Measurements from ENCODE around the gene IL12RB1. TPM values are rescaled to one million over a fixed set of nuclear protein-coding genes. Genes with fewer than 3 reads are reported as not detected.

Gene IL12RB1
- total and polyA plus RNA-seq, 7 experiments from 2014 or later, result 17.6 to 110 (median 24.1) TPM

DNA sequence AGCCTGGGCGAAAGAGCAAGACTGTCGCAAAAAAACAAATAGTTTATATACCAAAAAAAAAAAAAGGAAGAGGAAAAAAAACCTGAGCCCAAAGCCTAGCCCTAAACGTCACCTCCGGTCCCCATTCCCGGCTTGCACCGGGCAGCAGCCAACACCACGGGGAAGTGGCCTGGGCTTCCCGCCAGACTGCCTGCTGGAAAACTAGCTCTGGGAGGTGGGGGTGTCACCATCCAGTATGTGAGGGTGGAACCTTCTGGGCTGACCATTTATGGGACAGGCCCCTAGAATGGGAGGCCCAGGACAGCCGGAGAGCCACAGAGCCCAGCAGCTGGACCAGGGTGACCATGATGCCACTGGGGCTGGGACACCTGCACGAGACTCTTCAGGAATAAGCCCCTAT, 37.3 kb downstream of the IL12RB1 start:
- H3K4me3 Mint-ChIP-seq, result no peak overlapping the region
- intact Hi-C loops (cut with micrococcal nuclease), result no loop called here
- H3K27ac Mint-ChIP-seq, result peak overlapping the region in 2 of 9 donors; percentile 51 to 97
- DNase-seq (no peak), ATAC-seq (no peak)
- H3K9me3 Mint-ChIP-seq, result peaks cover 0 to 2% (median 0%) of the 10 kb centered on the region in 11 donors
- H3K36me3 Mint-ChIP-seq, result peaks cover 0 to 18% (median 0%) of the 10 kb centered on the region in 5 donors
- Histone ChIP-seq H3K27ac (ENCODE audit: low read depth, low read length) (no peak overlapping the region), H3K27me3 (ENCODE audit: control insufficient read depth in 2 of 2, insufficient read depth in 2 of 2, low read length in 2 of 2) (no peaks in the 10 kb centered on the region), H3K4me3 (ENCODE audit: low read length) (no peak overlapping the region), H3K9me3 (ENCODE audit: control insufficient read depth in 2 of 3, low read length in 3 of 3) (no peaks in the 10 kb centered on the region), H3K36me3 (ENCODE audit: control insufficient read depth in 2 of 3, insufficient read depth in 3 of 3, low read length in 3 of 3) (no peaks in the 10 kb centered on the region), H3K4me1 (ENCODE audit: control insufficient read depth in 2 of 2, insufficient read depth in 2 of 2, low read length in 2 of 2) (peaks cover 12 to 13% of the 10 kb centered on the region in 2 donors)
- peaks cover 31 to 60% (median 51%) of the 10 kb centered on the region in 7 donors for H3K4me1 Mint-ChIP-seq
- POLR2A ChIA-PET, result interaction anchor here (0.6 to 45.2 kb wide), 2 partner anchors 30 to 41 kb away, joined by 4 to 961 read pairs; partner anchors contain the start of gene ARRDC2
- H3K27me3 Mint-ChIP-seq, result no peaks in the 10 kb centered on the region
- CTCF ChIA-PET, result no interaction called here

DNA sequence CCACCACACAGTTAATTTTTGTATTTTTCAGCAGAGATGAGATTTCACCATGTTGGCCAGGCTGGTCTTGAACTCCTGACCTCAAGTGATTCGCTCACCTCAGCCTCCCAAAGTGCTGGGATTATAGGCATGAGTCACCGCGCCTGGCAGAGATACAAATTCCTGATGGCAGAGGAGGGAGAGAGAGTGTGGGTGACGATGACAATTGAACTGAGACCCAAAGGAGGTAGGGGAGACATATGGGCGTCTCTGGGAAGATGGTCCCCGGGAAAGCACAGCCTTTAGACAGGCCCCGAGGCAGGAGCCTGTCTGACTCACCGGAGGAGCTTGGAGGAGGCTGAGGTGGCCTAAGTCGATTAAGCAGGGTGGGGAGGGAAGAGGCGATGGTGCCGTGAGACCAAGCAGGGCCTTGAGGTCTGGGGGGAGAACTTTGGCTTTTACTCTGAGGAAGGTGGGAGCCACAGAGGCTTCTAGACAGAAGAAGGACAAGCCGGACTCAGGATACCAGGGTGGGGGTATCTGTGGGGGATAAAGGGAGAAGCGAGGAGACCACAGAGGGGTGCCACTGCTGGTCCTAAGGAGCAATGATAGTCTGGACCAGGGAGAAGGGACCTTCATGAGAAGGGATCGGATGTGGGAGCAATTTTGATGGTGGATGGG, 40.5 kb downstream of the IL12RB1 start:
- intact Hi-C loops (cut with micrococcal nuclease), result no loop called here
- no peaks in the 10 kb centered on the region for H3K36me3 ChIP-seq (ENCODE audit: control insufficient read depth in 2 of 3, insufficient read depth in 3 of 3, low read length in 3 of 3)
- ChIA-PET POLR2A (interaction anchor here (0.6 to 45.2 kb wide), 2 partner anchors 27 to 105 kb away, joined by 4 to 961 read pairs; partner anchors contain the start of gene ARRDC2), CTCF (interaction anchor here (0.7 to 3.2 kb wide), 4 partner anchors 12 to 134 kb away, joined by 4 to 13 read pairs (median 9); no protein-coding TSS in a partner anchor)
- H3K36me3 Mint-ChIP-seq, result peaks cover 0 to 27% (median 0%) of the 10 kb centered on the region in 5 donors
- H3K4me1 ChIP-seq (ENCODE audit: control insufficient read depth in 2 of 2, insufficient read depth in 2 of 2, low read length in 2 of 2), result peaks cover 12 to 33% of the 10 kb centered on the region in 2 donors
- no peaks in the 10 kb centered on the region for H3K9me3 ChIP-seq (ENCODE audit: control insufficient read depth in 2 of 3, low read length in 3 of 3)
- peak overlapping the region; percentile 76 for H3K27ac ChIP-seq (ENCODE audit: low read depth, low read length)
- no peaks in the 10 kb centered on the region for H3K27me3 ChIP-seq (ENCODE audit: control insufficient read depth in 2 of 2, insufficient read depth in 2 of 2, low read length in 2 of 2)
- peak overlapping the region in 3 of 10 donors; percentile 72 to 90 (median 87) for H3K4me3 Mint-ChIP-seq
- ATAC-seq (no peak), DNase-seq (no peak)
- H3K27ac Mint-ChIP-seq, result peak overlapping the region; percentile 78 to 98 (median 95)
- no peak overlapping the region for H3K4me3 ChIP-seq (ENCODE audit: low read length)
- peaks cover 47 to 68% (median 64%) of the 10 kb centered on the region in 7 donors for H3K4me1 Mint-ChIP-seq
- peaks cover 0 to 4% (median 0%) of the 10 kb centered on the region in 5 donors for H3K27me3 Mint-ChIP-seq
- H3K9me3 Mint-ChIP-seq, result peaks cover 0 to 2% (median 0%) of the 10 kb centered on the region in 11 donors

DNA sequence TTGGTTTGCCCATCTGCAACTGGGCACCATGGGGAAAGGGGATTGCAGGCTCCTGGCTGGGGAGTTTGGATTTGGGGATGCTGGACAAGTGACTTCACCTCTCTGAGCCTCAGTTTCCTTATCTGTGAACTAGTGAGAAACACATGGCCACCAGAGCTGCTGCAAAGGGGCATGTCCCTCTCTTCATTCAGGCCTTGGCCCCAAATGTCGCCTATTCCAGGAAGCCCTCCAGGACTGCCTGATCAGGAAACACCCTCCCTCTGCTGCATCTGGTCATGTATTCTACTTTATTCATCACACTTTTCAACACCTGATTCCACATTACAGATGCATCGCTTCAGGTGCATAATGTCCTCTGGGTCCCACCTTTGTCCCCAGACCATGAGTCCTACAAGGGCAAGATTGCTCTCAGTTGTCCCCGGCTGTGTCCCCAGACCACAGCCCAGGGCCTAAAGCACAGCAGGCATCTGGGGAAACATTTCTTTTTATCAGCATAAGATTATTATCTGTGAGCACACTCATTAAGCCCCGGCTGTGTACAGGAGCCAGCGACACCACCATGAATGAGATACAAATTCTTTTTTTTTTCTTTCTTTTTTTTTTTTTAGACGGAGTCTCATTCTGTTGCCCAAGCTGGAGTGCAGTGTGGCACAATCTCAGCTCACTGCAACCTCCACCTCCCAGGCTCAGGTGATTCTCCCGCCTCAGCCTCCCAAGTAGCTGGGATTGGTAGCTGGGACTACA, 41.3 kb downstream of the IL12RB1 start:
- Mint-ChIP-seq H3K9me3 (peaks cover 0 to 5% (median 0%) of the 10 kb centered on the region in 11 donors), H3K36me3 (peaks cover 0 to 30% (median 0%) of the 10 kb centered on the region in 5 donors), H3K27ac (peak overlapping the region; percentile 81 to 98 (median 95)), H3K4me3 (peak overlapping the region; percentile 66 to 90 (median 86)), H3K27me3 (peaks cover 0 to 7% (median 0%) of the 10 kb centered on the region in 5 donors), H3K4me1 (peaks cover 41 to 67% (median 61%) of the 10 kb centered on the region in 7 donors)
- ATAC-seq, result no peak
- Histone ChIP-seq H3K36me3 (ENCODE audit: control insufficient read depth in 2 of 3, insufficient read depth in 3 of 3, low read length in 3 of 3) (no peaks in the 10 kb centered on the region), H3K9me3 (ENCODE audit: control insufficient read depth in 2 of 3, low read length in 3 of 3) (no peaks in the 10 kb centered on the region), H3K27me3 (ENCODE audit: control insufficient read depth in 2 of 2, insufficient read depth in 2 of 2, low read length in 2 of 2) (no peaks in the 10 kb centered on the region), H3K4me3 (ENCODE audit: low read length) (peak overlapping the region; percentile 79), H3K27ac (ENCODE audit: low read depth, low read length) (peak overlapping the region; percentile 76), H3K4me1 (ENCODE audit: control insufficient read depth in 2 of 2, insufficient read depth in 2 of 2, low read length in 2 of 2) (peaks cover 12 to 33% of the 10 kb centered on the region in 2 donors)
- intact Hi-C loops (cut with micrococcal nuclease), result loop anchor here (1.0 to 2.0 kb wide), 7 partner anchors 13 to 41 kb away; partner anchors contain the start of genes ARRDC2 (in 1 of the 2) and IL12RB1 (in 1 of the 2)
- POLR2A ChIA-PET, result interaction anchor here (0.6 to 45.2 kb wide), 10 partner anchors 10 to 263 kb away, joined by 3 to 961 read pairs (median 4); partner anchors contain the start of genes ARRDC2, JUND and MAST3
- no peak for DNase-seq
- CTCF ChIA-PET, result interaction anchor here (0.6 to 3.2 kb wide), 10 partner anchors 8 to 133 kb away, joined by 3 to 13 read pairs (median 4); no protein-coding TSS in a partner anchor

GRCh38 chr19:18044825-18045304, 41.9 kb downstream of the IL12RB1 start:
- peak overlapping the region; percentile 76 for H3K27ac ChIP-seq (ENCODE audit: low read depth, low read length)
- POLR2A ChIA-PET, result interaction anchor here (0.6 to 45.2 kb wide), 12 partner anchors 10 to 262 kb away, joined by 3 to 961 read pairs (median 4); partner anchors contain the start of genes ARRDC2, JUND and MAST3

GRCh38 chr19:18043676-18044075, 43.1 kb downstream of the IL12RB1 start:
- H3K27me3 ChIP-seq (ENCODE audit: control insufficient read depth in 2 of 2, insufficient read depth in 2 of 2, low read length in 2 of 2), result no peaks in the 10 kb centered on the region
- peaks cover 34 to 59% (median 52%) of the 10 kb centered on the region in 7 donors for H3K4me1 Mint-ChIP-seq

More at GRCh38 chr19:18044825-18045304, 41.9 kb downstream of the IL12RB1 start:
- H3K36me3 ChIP-seq (ENCODE audit: control insufficient read depth in 2 of 3, insufficient read depth in 3 of 3, low read length in 3 of 3), result no peaks in the 10 kb centered on the region
- peaks cover 12 to 31% of the 10 kb centered on the region in 2 donors for H3K4me1 ChIP-seq (ENCODE audit: control insufficient read depth in 2 of 2, insufficient read depth in 2 of 2, low read length in 2 of 2)
- peak; percentile 51 to 87 (median 78) for DNase-seq
- CTCF ChIA-PET, result interaction anchor here (0.6 to 3.2 kb wide), 8 partner anchors 8 to 38 kb away, joined by 3 to 13 read pairs (median 4); no protein-coding TSS in a partner anchor
- H3K4me1 Mint-ChIP-seq, result peaks cover 35 to 60% (median 55%) of the 10 kb centered on the region in 7 donors
- no peaks in the 10 kb centered on the region for H3K27me3 ChIP-seq (ENCODE audit: control insufficient read depth in 2 of 2, insufficient read depth in 2 of 2, low read length in 2 of 2)
- H3K9me3 Mint-ChIP-seq, result peaks cover 0 to 5% (median 0%) of the 10 kb centered on the region in 11 donors
- H3K4me3 ChIP-seq (ENCODE audit: low read length), result peak overlapping the region; percentile 79
- peak overlapping the region; percentile 81 to 98 (median 95) for H3K27ac Mint-ChIP-seq
- H3K36me3 Mint-ChIP-seq, result peaks cover 0 to 32% (median 0%) of the 10 kb centered on the region in 5 donors
- peaks cover 0 to 10% (median 0%) of the 10 kb centered on the region in 5 donors for H3K27me3 Mint-ChIP-seq
- peak; percentile 97 for ATAC-seq
- intact Hi-C loops (cut with micrococcal nuclease), result loop anchor here (1.0 to 2.0 kb wide), 7 partner anchors 13 to 42 kb away; partner anchors contain the start of genes ARRDC2 (in 1 of the 2) and IL12RB1 (in 1 of the 2)
- peak overlapping the region; percentile 66 to 90 (median 86) for H3K4me3 Mint-ChIP-seq
- H3K9me3 ChIP-seq (ENCODE audit: control insufficient read depth in 2 of 3, low read length in 3 of 3), result no peaks in the 10 kb centered on the region

More at GRCh38 chr19:18043676-18044075, 43.1 kb downstream of the IL12RB1 start:
- ATAC-seq (no peak), DNase-seq (no peak)
- H3K9me3 ChIP-seq (ENCODE audit: control insufficient read depth in 2 of 3, low read length in 3 of 3), result no peaks in the 10 kb centered on the region
- H3K4me1 ChIP-seq (ENCODE audit: control insufficient read depth in 2 of 2, insufficient read depth in 2 of 2, low read length in 2 of 2), result peaks cover 12 to 31% of the 10 kb centered on the region in 2 donors
- peaks cover 0 to 5% (median 0%) of the 10 kb centered on the region in 11 donors for H3K9me3 Mint-ChIP-seq
- no peak overlapping the region for H3K4me3 ChIP-seq (ENCODE audit: low read length)
- no peaks in the 10 kb centered on the region for H3K36me3 ChIP-seq (ENCODE audit: control insufficient read depth in 2 of 3, insufficient read depth in 3 of 3, low read length in 3 of 3)
- H3K27ac ChIP-seq (ENCODE audit: low read depth, low read length), result peak overlapping the region; percentile 76
- H3K27me3 Mint-ChIP-seq, result peaks cover 0 to 10% (median 0%) of the 10 kb centered on the region in 5 donors
- peak overlapping the region; percentile 81 to 98 (median 95) for H3K27ac Mint-ChIP-seq
- ChIA-PET CTCF (interaction anchor here (2.4 to 3.2 kb wide), 2 partner anchors 19 to 37 kb away, joined by 10 to 13 read pairs; no protein-coding TSS in a partner anchor), POLR2A (interaction anchor here (0.7 to 45.2 kb wide), 4 partner anchors 9 to 66 kb away, joined by 3 to 961 read pairs (median 6); partner anchors contain the start of gene ARRDC2)
- H3K4me3 Mint-ChIP-seq, result peak overlapping the region; percentile 35 to 90 (median 81)
- intact Hi-C loops (cut with micrococcal nuclease), result loop anchor here in 1 of 2 donors (2.0 kb wide), 1 partner anchor 43 kb away; the partner anchor contains the start of gene IL12RB1
- H3K36me3 Mint-ChIP-seq, result peaks cover 0 to 33% (median 0%) of the 10 kb centered on the region in 5 donors
